HK-2 (cell line): ENCODE measurements around the gene POLR3E.
"Not testable (repeated sequence)": the region's sequence is repeated elsewhere in the genome, so short reads cannot be mapped to it uniquely, and the experiment has no call there.

Experiments used
- DNase-seq: peaks from one replicate; pipeline ENCODE4 v3.0.0-alpha.2; 2018; ENCODE audit not compliant: unreplicated experiment

POLR3E gene

DNA sequence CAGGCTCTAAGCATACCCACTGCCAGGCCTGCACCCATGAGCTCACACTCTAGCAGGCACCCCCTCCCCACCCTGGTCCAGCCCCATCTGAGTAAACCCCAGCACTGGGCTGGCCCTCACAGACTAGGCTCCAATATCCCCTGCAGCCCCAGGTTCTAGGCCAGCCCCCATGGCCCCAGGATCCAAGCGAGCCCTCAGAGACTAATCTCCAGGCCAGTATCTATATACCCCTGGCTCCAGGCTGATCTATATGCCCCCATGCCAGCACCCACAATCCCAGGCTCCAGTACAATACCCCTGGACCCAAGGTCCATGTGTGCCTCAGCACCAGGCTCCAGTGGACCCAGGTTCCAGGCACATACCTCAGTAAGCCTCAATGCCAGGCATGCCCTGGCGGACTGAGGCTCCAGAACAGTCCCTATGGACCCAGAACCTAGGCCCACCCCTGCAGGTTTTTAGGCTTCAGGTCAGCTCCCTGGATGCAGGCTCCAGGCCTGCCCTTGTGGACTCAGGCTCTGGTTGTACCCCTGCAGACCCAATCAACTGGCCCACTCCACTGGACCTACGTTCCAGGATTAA, 38.5 kb downstream of the POLR3E start:
- DNase-seq, result no peak

DNA sequence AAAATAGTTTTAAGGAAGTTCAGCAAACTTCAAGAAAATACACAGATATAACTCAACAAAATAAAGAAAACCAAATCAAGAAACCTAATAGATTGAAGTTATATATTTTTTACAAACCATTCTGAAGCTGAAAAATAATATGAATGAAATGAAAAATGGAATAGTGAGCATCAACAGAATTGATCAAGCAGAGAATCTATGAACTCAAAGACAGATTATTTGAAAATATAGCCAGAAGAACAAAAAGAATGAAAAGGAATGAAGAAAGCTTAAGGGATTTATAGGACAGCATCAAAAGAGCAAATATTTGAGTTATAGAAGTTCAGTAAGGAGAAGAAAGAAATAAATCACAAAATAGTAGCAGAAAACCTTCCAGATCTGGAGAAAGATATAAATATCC, 39.4 kb downstream of the POLR3E start:
- DNase-seq, result no peak

DNA sequence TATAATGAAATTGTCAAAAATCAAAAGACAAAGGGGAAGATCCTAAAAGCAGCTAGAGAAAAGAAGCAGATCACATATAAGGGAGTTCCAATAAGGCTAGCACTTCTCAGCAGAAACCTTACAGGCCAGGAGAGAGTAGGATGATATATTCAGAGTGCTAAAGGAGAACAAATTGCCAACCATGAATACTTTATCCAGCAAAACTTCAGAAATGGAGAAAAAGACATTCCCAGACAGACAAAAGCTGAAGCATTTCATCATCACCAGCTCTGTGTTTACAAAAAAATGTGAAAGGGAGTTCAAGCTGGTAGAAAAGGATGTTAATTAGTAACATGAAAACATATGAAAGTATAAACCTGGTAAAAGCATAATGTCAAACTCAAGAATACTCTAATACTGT, 39.8 kb downstream of the POLR3E start:
- DNase-seq, result no peak

- no peak for DNase-seq
These were observed 40.8 kb downstream of the POLR3E start for GRCh38 chr16:22337849-22338635.

DNA sequence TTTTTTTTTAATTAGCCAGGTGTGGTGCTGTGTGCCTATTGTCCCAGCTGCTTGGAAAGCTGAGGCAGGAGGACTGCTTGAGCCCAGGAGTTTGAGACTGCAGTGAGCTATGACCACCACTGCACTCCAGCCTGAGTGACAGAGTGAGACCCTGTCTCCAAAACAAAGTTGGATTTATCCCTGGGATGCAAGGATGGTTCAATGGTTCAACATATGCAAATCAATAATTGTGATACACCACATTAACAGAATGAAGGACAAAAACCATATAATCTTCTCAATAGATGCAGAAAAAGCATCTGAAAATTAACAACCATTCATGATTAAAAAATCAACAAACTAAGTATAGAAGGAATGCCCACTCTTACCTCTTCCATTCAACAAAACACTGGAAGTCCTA, 43.7 kb downstream of the POLR3E start:
- DNase-seq, result no peak

DNA sequence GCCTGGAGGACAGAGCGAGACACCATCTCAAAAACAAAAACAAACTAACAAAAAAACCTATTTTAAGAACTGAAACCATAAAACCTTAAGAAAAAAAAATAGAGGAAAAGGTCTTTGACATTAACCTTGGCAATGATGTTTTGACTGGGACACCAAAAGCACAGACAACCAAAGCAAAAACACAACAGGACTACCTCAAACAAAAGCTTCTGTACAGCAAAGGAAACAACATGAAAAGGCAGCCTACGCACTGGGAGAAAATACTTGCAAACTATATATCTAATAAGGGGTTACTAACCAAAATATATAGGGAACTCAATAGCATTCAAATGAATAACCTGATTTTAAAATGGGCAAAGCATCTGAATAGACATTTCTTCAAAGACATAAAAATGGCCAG, 44.9 kb downstream of the POLR3E start:
- DNase-seq, result no peak

DNA sequence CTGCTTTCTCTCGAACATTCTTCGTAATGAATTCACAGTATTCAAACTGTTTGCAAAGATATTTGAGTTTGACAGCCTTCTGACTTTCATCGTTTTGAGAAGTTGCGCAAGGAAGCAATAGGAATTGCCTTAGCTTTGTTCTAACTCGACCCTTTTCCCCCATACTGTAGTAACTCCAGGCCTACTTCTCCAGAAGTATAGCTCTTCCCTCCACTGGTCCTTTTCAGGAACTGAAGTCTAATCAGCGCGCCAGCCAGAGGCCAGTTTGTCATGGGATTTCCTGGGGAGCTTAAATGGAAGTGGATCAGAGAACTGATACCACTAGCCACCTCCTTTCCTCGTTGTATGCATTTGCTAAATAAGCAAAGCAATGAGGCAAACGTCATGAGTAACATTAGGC, 49.3 kb downstream of the POLR3E start:
- DNase-seq, result no peak

- DNase-seq, result no peak
These were observed 50.1 kb downstream of the POLR3E start for GRCh38 chr16:22347100-22347820.

DNA sequence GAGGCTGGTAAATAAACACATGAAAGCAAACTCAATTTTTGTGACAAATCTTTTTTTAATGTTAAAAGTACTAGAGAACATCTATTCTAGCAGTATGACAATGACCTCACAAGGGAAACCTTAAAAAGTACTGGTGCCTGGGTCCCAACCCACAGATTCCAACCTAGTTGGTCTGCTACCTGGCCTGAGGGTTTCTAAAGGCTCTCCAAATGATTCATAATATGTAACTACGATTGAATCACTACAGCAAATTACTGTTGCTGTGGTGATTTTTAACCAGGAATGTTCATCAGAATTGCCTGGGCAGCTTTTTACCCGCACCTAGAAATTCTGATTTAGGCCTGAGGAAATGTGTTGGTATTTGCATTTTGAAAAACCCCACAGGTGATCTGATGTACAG, 51.1 kb downstream of the POLR3E start:
- no peak for DNase-seq

GRCh38 chr16:22351017-22351416, 53.8 kb downstream of the POLR3E start:
- not testable (repeated sequence) for DNase-seq

DNA sequence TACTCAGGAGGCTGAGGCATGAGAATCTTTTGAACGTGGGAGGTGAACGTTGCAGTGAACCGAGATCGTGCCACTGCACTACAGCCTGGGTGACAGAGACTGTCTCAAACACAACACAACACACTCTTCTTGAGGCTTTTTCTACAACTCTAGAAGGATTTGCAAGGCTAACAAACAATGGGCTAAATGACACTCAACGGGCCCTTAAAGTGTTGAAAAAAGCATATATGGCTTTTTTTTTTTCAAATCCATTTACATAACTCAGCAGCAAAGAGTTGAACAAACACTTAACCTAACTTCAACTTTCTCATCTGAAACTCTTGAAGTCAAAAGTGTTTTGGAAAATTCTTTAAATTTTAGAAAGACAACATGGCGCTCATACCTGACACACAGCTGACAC, 54.9 kb downstream of the POLR3E start:
- DNase-seq, result no peak

- no peak for DNase-seq
These were observed 55.5 kb downstream of the POLR3E start for GRCh38 chr16:22352723-22353122.

DNA sequence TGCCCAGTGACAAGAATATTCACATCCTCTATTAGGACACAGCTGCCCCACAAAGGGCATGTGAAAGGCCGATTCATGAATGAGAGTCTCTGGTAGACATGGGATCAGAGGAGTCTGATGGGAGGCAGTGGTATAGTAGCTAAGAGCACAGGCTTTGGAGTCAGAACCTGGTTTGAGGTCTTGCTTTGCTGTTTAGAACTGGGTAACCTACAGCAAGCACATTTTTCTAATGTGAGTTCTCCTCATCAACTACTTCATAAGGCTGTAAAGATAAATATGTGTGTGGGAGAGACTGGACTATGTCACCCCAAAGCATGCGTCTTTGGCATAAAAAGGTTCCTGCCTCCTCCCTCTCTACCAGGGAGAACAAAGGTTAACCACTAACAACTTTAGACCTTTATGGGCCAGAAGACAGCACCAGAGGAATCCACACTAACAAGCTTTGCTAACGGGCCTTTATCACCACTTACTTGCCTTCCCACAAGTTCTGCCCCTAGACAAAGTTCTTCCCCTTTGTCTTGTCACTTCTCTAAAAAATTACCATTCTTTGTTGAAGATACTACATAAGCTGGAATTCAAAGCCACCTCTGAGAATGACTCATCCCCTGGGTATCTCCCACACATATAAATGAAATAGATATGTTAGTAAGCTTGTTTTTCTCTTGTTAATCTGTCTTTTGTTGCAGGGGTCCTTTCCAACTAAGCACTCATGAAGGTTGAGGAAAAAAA, 56.1 kb downstream of the POLR3E start:
- peak; percentile 41 for DNase-seq

DNA sequence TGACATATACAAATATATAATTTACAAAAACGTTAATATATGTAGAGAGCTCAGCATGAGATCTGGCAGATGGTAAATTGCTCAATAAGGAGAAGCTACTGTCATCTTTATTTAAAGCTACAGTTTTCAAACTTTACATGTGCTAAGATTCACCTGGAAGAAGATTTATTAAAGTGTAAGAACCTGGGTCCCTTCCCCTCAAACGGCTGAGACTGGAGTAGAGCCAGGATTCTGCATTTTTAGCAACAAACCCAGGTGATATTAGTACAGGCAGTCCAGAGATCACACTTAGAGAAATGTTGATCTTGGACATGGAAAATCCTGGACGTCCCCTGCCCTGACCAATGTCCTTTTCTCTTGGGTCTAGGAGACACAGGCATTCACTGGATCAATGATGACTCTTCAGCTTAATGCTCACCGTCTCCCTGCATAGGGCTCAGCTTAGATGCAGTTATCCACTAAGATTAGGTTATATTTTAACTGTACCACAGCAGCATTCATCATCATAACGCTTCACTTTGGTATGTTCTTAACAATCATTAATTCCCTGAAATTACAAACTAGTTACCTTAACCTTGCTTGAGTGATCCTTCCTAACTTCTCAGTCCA, 56.8 kb downstream of the POLR3E start:
- DNase-seq, result peak; percentile 51

DNA sequence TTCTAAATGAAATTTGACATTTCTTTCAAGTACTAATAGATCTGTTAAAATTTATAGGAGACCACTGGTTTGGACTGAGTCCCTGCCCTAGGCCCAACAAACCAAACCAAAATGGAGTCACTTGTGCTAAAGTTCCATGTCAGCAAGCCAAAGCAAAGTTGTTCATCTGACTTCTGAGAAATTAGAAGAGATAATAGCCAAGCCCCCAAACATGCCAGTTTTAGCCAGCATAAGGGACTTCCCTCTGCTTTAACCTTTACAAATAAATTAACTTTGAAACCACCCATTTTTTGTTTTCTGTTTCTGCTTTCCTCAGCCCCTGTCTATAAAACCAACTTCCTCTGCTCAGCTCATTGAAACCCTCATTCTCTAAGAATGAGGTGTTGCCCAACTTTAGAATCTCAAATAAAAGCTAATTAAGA, 58.3 kb downstream of the POLR3E start:
- DNase-seq, result no peak

GRCh38 chr16:22356930-22357634, 59.9 kb downstream of the POLR3E start:
- no peak for DNase-seq

DNA sequence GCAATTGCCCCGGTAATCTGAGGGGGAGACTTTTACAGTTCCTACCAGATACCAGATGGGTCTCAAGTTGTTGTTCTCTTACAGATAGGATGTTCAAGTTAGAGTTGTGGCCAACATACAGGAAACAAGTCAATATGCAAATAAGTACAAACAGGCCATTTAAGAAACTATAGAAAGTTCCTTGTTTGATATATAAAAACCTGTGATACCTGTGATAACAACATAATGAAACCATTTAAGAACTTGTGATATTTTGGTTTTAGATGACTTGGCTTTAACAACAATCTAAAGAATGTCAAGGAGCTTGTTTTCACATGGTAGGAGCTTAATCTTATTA, 60.4 kb downstream of the POLR3E start:
- DNase-seq, result no peak

DNA sequence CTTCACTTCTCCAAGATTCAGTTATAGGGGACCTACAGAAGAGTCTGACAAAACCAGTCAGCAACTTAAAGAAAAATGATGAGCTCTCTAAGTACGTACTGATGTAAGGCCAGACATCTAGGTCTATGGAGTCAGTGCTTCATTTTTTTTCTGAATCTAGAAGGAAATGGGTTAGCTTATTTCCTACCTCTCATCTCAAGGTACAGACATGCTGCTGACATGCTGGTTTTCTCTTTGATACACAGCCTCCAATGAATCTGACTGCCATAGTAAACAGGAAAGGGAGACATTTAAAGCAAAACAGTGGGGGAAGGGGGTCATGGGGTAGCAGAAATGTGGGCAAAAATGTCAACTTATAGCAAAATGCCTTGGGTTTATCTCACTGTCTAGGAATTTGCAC, 60.8 kb downstream of the POLR3E start:
- DNase-seq, result no peak

- no peak for DNase-seq
These were observed 62.5 kb downstream of the POLR3E start for GRCh38 chr16:22359679-22360078.

GRCh38 chr16:22360963-22361659, 63.9 kb downstream of the POLR3E start:
- DNase-seq, result no peak

GRCh38 chr16:22364241-22364640, 67.0 kb downstream of the POLR3E start:
- DNase-seq, result no peak
